Liver (tissue), 9 donors: ENCODE data around the gene NDUFS1. TPM values are rescaled to one million over a fixed set of nuclear protein-coding genes. Genes with fewer than 3 reads are reported as not detected.

ENCODE experiments used
- DNase-seq: peaks from one replicate; pipeline ENCODE4 v3.0.0-alpha.2; 2017; ENCODE audit warnings: low spot score
- H3K27ac ChIP-seq, 2 donors: one replicate each; pipeline ENCODE4 v1.7.0; 2013; ENCODE audit warnings: inconsistent platforms in 2 of 2, low read length in 2 of 2, control low read depth in 1 of 2, low read depth in 1 of 2, mild to moderate bottlenecking in 1 of 2
- H3K27me3 ChIP-seq, 4 donors: one replicate each; pipeline versions ENCODE4 v1.6.1 to v1.7.0; 2013; ENCODE audit warnings: low read length in 3 of 4, inconsistent platforms in 1 of 4, mild to moderate bottlenecking in 1 of 4, moderate library complexity in 1 of 4; ENCODE audit not compliant: control insufficient read depth in 4 of 4, insufficient read depth in 4 of 4
- H3K36me3 ChIP-seq, 4 donors: one replicate each; pipeline versions ENCODE4 v1.6.1 to v1.7.0; 2013; ENCODE audit warnings: low read length in 3 of 4, mild to moderate bottlenecking in 3 of 4, low read depth in 1 of 4, moderate library complexity in 1 of 4; ENCODE audit not compliant: control insufficient read depth in 4 of 4, insufficient read depth in 3 of 4
- H3K4me1 ChIP-seq, 4 donors: one replicate each; pipeline versions ENCODE4 v1.6.1 to v1.7.0; 2013; ENCODE audit warnings: low read length in 3 of 4, mild to moderate bottlenecking in 3 of 4, moderate library complexity in 1 of 4; ENCODE audit not compliant: control insufficient read depth in 4 of 4, insufficient read depth in 4 of 4
- H3K4me3 ChIP-seq, 3 donors: one replicate each; pipeline versions ENCODE4 v1.6.1 to v1.7.0; 2013; ENCODE audit warnings: low read length in 3 of 3, control low read depth in 1 of 3, low read depth in 1 of 3, mild to moderate bottlenecking in 1 of 3
- H3K9ac ChIP-seq, 2 donors: one replicate each; pipeline ENCODE4 v1.7.0; 2013; ENCODE audit warnings: low read length in 2 of 2, mild to moderate bottlenecking in 2 of 2, moderate library complexity in 2 of 2, control low read depth in 1 of 2, low read depth in 1 of 2
- H3K9me3 ChIP-seq, 4 donors: one replicate each; pipeline versions ENCODE4 v1.6.1 to v1.7.0; 2013; ENCODE audit warnings: low read length in 3 of 4; ENCODE audit not compliant: control insufficient read depth in 4 of 4
- EGR1 ChIP-seq, 2 donors: IDR thresholded peaks; 2 replicates each; pipeline ENCODE4 v1.6.1; 2016 to 2018; ENCODE audit warnings: antibody characterized with exemption in 2 of 2, low read depth in 2 of 2
- FOXA2 ChIP-seq: IDR thresholded peaks from 2 replicates; pipeline ENCODE4 v1.6.1; 2016; ENCODE audit warnings: antibody characterized with exemption
- GABPA ChIP-seq, 2 donors: IDR thresholded peaks in 1 of 2; conservative IDR thresholded peaks in 1 of 2; 2 replicates each; pipeline ENCODE4 v1.6.1; 2016; ENCODE audit warnings: antibody characterized with exemption in 2 of 2, mild to moderate bottlenecking in 1 of 2, moderate library complexity in 1 of 2
- HNF4A ChIP-seq, 2 donors: conservative IDR thresholded peaks; 2 replicates each; pipeline ENCODE4 v1.6.1; 2016; ENCODE audit warnings: antibody characterized with exemption in 2 of 2, mild to moderate bottlenecking in 2 of 2
- HNF4G ChIP-seq: IDR thresholded peaks from 2 replicates; pipeline ENCODE4 v1.6.1; 2016; ENCODE audit warnings: antibody characterized with exemption
- JUND ChIP-seq, 2 donors: IDR thresholded peaks; 2 replicates each; pipeline ENCODE4 v1.6.1; 2016; ENCODE audit warnings: antibody characterized with exemption in 2 of 2
- NR2F2 ChIP-seq: IDR thresholded peaks from 2 replicates; pipeline ENCODE4 v1.6.1; 2016; ENCODE audit warnings: antibody characterized with exemption
- RAD21 ChIP-seq, 2 donors: IDR thresholded peaks; 2 replicates each; pipeline ENCODE4 v1.6.1; 2016; ENCODE audit warnings: antibody characterized with exemption in 2 of 2, mild to moderate bottlenecking in 2 of 2
- RXRA ChIP-seq, 2 donors: IDR thresholded peaks; 2 replicates each; pipeline ENCODE4 v1.6.1; 2017 to 2018; ENCODE audit warnings: antibody characterized with exemption in 2 of 2, mild to moderate bottlenecking in 1 of 2
- SP1 ChIP-seq: IDR thresholded peaks from 2 replicates; pipeline ENCODE4 v1.6.1; 2018; ENCODE audit warnings: antibody characterized with exemption, mild to moderate bottlenecking
- TAF1 ChIP-seq: conservative IDR thresholded peaks from 2 replicates; pipeline ENCODE4 v1.6.1; 2016; ENCODE audit warnings: antibody characterized with exemption, mild to moderate bottlenecking
- YY1 ChIP-seq: IDR thresholded peaks from 2 replicates; pipeline ENCODE4 v1.6.1; 2016; ENCODE audit warnings: antibody characterized with exemption, mild to moderate bottlenecking
- WGBS: extraction: QIAGEN DNeasy Blood & Tissue Kit; methylation state at CpG from one replicate; pipeline ENCODE4 v1.1.7; 2013; 5-methylcytosine and 5-hydroxymethylcytosine counted together
- polyA plus RNA-seq, 2 donors: library from polyadenylated mRNA; stranded (reverse) in 1 of 2; unstranded in 1 of 2; fragments of 200-250 nt in 1 of 2; fragments of >200 nt in 1 of 2; fragmentation: Nextera tagmentation in 1 of 2; extraction: Ambion mirVana in 1 of 2; gene quantifications; one replicate each; pipeline versions ENCODE4 v1.2.1 to v1.2.3, GENCODE V29; 2013 to 2015
- total RNA-seq, 2 donors: library from RNA; depleted of rRNA; stranded (reverse); fragments of >200 nt; gene quantifications; one replicate each; pipeline ENCODE4 v1.2.3, GENCODE V29; 2014
- TF ChIP-seq, protein P1 (sequence below): IDR thresholded peaks from 2 replicates; pipeline ENCODE4 v1.6.1; 2016; ENCODE audit warnings: antibody characterized with exemption
- TF ChIP-seq, protein P2 (sequence below): fragments of 150-350 bp; IDR thresholded peaks from 2 replicates; pipeline ENCODE4 v1.5.1; 2017; ENCODE audit warnings: improper control_type of control experiment, low read depth, low read length; ENCODE audit not compliant: missing input control
- TF ChIP-seq, protein P3 (sequence below): IDR thresholded peaks from 2 replicates; pipeline ENCODE4 v1.6.1; 2016; ENCODE audit warnings: antibody characterized with exemption
- TF ChIP-seq, protein P4 (sequence below): IDR thresholded peaks from 2 replicates; pipeline ENCODE4 v1.6.1; 2016; ENCODE audit warnings: antibody characterized with exemption
- donor health status: healthy.
- donor health status: healthy.
- donor health status: healthy.
- donor health status: healthy.
- donor health status: healthy.

NDUFS1 gene
- total and polyA plus RNA-seq, 4 donors: 39.7 to 167 (median 83.2) TPM

DNA sequence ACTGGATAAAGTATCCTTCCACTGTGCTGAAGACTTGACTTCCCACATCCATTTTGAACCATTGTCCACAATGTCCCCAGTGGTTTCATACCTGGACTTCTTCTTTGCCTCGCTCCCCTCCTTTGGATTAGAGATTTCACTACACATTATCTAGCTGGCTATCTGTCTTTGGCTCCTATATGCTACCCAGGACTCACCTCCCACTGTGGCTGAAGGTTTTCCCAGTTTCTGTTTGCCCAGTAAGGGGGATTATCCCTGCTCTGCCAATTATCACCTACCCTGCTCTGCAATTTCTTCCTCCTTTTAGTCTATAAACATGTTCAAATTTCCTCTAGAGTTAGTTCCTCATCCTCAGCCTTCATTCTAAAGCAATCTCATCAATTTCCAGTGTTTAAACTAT, 9.1 kb downstream of the NDUFS1 start:
- DNase-seq: no peak
- H3K9me3 ChIP-seq: no peaks in the 10 kb centered on the region
- 100% methylated on average over 1 of the region's 1 CpG for WGBS
- H3K9ac ChIP-seq: no peak overlapping the region
- no peak overlapping the region for H3K27ac ChIP-seq
- H3K4me1 ChIP-seq: peaks cover 2 to 22% (median 17%) of the 10 kb centered on the region in 4 donors
- no peaks in the 10 kb centered on the region for H3K27me3 ChIP-seq
- H3K4me3 ChIP-seq: no peak overlapping the region
- no peak for TF ChIP-seq TAF1
- peaks cover 3 to 38% (median 32%) of the 10 kb centered on the region in 4 donors for H3K36me3 ChIP-seq

- peaks cover 4 to 46% (median 38%) of the 10 kb centered on the region in 4 donors for H3K36me3 ChIP-seq
These were observed 9.9 kb downstream of the NDUFS1 start for GRCh38 chr2:206149330-206149729.

DNA sequence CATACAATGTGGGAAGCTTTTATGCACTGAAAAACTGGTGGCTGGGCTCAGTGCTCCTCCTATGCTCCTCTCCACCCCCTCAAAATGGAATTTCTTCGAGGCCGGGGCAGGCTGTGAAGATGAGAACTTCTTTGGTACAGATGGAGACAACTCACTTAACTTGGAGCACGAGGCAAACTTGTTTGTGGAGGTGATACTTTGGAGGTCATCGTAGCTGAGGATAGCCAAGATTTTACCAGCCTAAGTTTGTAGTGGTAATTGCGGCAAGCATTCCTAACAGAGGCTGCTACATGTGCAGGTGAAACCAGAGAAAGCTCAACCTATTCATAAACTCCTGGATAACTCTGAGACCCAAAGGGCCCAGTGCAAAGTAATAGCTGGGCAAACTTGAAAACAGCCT, 13.6 kb downstream of the NDUFS1 start:
- H3K27ac ChIP-seq: no peak overlapping the region
- peaks cover 8 to 76% (median 64%) of the 10 kb centered on the region in 4 donors for H3K36me3 ChIP-seq
- H3K9me3 ChIP-seq: no peaks in the 10 kb centered on the region
- no peaks in the 10 kb centered on the region for H3K27me3 ChIP-seq
- H3K9ac ChIP-seq: no peak overlapping the region
- WGBS: 86% methylated on average over 5 of the region's 5 CpGs
- no peak for DNase-seq
- peaks cover 2 to 14% (median 12%) of the 10 kb centered on the region in 4 donors for H3K4me1 ChIP-seq
- no peak overlapping the region for H3K4me3 ChIP-seq
- TF ChIP-seq, protein P1, sequence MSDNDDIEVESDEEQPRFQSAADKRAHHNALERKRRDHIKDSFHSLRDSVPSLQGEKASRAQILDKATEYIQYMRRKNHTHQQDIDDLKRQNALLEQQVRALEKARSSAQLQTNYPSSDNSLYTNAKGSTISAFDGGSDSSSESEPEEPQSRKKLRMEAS: no peak
- TF ChIP-seq HNF4A (conservative IDR thresholded peaks at IDR 0.05) (no peak), FOXA2 (no peak), TAF1 (no peak)
- TF ChIP-seq, protein P2, sequence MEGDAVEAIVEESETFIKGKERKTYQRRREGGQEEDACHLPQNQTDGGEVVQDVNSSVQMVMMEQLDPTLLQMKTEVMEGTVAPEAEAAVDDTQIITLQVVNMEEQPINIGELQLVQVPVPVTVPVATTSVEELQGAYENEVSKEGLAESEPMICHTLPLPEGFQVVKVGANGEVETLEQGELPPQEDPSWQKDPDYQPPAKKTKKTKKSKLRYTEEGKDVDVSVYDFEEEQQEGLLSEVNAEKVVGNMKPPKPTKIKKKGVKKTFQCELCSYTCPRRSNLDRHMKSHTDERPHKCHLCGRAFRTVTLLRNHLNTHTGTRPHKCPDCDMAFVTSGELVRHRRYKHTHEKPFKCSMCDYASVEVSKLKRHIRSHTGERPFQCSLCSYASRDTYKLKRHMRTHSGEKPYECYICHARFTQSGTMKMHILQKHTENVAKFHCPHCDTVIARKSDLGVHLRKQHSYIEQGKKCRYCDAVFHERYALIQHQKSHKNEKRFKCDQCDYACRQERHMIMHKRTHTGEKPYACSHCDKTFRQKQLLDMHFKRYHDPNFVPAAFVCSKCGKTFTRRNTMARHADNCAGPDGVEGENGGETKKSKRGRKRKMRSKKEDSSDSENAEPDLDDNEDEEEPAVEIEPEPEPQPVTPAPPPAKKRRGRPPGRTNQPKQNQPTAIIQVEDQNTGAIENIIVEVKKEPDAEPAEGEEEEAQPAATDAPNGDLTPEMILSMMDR: no peak

More at GRCh38 chr2:206149330-206149729, 9.9 kb downstream of the NDUFS1 start:
- 30% methylated on average over 1 of the region's 1 CpG for WGBS
- Histone ChIP-seq H3K9ac (no peak overlapping the region), H3K27me3 (no peaks in the 10 kb centered on the region), H3K4me1 (peaks cover 2 to 21% (median 16%) of the 10 kb centered on the region in 4 donors), H3K9me3 (no peaks in the 10 kb centered on the region), H3K4me3 (no peak overlapping the region), H3K27ac (no peak overlapping the region)
- TF ChIP-seq YY1: peak; percentile 34
- TF ChIP-seq, protein P2: no peak
- no peak for DNase-seq

DNA sequence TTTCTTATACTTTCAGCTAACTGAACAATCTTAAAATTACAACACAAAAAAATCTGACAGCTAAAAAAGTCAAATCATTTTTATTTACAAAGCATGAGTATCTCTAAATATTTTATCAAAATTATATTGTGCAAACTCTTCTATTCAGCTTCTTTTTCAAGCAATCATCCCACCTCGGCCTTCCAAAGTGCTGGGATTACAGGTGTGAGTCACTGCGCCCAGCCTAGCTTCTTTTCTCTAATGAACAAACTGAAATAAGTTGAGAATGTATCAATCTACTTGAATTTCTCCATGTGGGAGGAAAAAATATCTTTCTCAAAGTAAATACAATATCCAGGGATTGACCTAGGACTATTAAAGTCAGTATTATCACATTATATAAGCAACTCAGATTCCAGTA, 14.9 kb downstream of the NDUFS1 start:
- Histone ChIP-seq H3K36me3 (peaks cover 9 to 79% (median 72%) of the 10 kb centered on the region in 4 donors), H3K4me1 (peaks cover 0 to 5% (median 1%) of the 10 kb centered on the region in 4 donors), H3K27ac (no peak overlapping the region), H3K9ac (no peak overlapping the region), H3K27me3 (no peaks in the 10 kb centered on the region), H3K9me3 (no peaks in the 10 kb centered on the region), H3K4me3 (no peak overlapping the region)
- DNase-seq: no peak
- WGBS: 99% methylated on average over 2 of the region's 2 CpGs
- TF ChIP-seq, protein P1: no peak
- TF ChIP-seq, protein P3, sequence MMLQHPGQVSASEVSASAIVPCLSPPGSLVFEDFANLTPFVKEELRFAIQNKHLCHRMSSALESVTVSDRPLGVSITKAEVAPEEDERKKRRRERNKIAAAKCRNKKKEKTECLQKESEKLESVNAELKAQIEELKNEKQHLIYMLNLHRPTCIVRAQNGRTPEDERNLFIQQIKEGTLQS: no peak
- TF ChIP-seq GABPA (IDR thresholded peaks at IDR 0.05 in 1 of 2, conservative IDR thresholded peaks at IDR 0.05 in 1 of 2) (no peak), HNF4A (conservative IDR thresholded peaks at IDR 0.05) (no peak), RAD21 (IDR thresholded peaks at IDR 0.05) (no peak), RXRA (IDR thresholded peaks at IDR 0.05) (no peak), TAF1 (no peak), EGR1 (IDR thresholded peaks at IDR 0.05; ENCODE audit: low read depth in 2 of 2) (no peak), HNF4G (no peak), FOXA2 (no peak), SP1 (no peak), JUND (IDR thresholded peaks at IDR 0.05) (no peak), NR2F2 (no peak)
- TF ChIP-seq, protein P4, sequence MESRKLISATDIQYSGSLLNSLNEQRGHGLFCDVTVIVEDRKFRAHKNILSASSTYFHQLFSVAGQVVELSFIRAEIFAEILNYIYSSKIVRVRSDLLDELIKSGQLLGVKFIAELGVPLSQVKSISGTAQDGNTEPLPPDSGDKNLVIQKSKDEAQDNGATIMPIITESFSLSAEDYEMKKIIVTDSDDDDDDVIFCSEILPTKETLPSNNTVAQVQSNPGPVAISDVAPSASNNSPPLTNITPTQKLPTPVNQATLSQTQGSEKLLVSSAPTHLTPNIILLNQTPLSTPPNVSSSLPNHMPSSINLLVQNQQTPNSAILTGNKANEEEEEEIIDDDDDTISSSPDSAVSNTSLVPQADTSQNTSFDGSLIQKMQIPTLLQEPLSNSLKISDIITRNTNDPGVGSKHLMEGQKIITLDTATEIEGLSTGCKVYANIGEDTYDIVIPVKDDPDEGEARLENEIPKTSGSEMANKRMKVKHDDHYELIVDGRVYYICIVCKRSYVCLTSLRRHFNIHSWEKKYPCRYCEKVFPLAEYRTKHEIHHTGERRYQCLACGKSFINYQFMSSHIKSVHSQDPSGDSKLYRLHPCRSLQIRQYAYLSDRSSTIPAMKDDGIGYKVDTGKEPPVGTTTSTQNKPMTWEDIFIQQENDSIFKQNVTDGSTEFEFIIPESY: no peak
